ENCODE measurements around the gene ANO10.

The ANO10 gene

GRCh38 chr3:43370293-43370980 lies 251.4 kb downstream of the ANO10 start:
- CTCF ChIA-PET = interaction anchor here (1.3 kb wide), 1 partner anchor 12 kb away, joined by 3 read pairs; no protein-coding TSS in a partner anchor
- no peak for TF ChIP-seq CTCF (IDR thresholded peaks at IDR 0.05; ENCODE audit: control extremely low read depth, extremely low read depth, low read depth, missing control alignments)

DNA sequence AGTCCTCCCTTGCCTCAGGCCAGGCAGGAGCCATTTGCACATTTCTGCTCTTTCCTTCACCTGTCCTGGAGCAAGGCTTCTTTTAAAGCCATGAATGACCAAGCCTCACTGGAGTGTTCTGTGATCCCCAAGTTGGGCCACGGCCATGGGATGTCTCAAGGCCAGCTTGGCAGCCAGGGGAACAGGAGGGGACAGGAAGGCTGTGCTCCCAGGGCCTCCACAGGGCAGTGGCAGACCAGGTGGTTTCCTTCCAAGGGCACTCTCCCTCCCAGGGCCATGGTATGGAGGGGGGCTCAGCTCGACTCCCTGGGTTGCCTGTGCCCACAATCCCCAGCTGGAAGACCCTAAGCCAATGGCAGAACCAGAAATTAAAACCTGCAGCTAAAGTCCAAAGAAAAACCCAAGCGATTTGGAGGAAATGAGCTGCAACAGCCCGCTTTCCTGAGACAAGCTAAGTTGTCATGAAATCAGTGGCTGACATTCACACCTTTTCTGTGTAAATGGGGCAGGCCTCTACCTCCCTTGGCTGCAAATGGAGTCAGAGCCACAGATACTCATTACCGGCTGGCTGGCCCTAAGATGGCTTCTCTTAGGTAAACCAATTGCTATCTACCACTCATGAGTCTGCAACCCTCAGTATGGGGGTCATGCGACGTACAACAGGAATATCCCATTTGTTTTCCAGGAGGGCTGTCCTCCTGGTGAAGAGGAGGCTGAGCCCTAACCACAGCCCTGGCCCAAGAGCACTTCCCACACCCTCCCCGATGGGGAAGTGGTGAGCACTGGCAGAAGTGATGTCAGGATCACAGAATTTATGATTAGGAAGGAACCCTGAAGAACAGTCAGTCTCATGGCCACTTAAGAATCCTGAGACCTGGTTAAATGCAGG lies 252.2 kb downstream of the ANO10 start:
- DNase-seq (ENCODE audit: extremely low spot score) = no peak
- CTCF ChIA-PET = interaction anchor here (1.2 to 1.3 kb wide), 2 partner anchors 12 to 146 kb away, joined by 3 read pairs; no protein-coding TSS in a partner anchor

More at GRCh38 chr3:43370293-43370980, 251.4 kb downstream of the ANO10 start:
- POLR2A ChIA-PET = no interaction called here
- no peak for DNase-seq (ENCODE audit: extremely low spot score)

GRCh38 chr3:43366885-43367284 lies 254.9 kb downstream of the ANO10 start:
- POLR2A ChIA-PET = no interaction called here
- no peak for DNase-seq (ENCODE audit: extremely low spot score)
- no peak for TF ChIP-seq CTCF (IDR thresholded peaks at IDR 0.05; ENCODE audit: control extremely low read depth, extremely low read depth, low read depth, missing control alignments)

More for the DNA sequence above, 252.2 kb downstream of the ANO10 start:
- POLR2A ChIA-PET = no interaction called here
- TF ChIP-seq CTCF (IDR thresholded peaks at IDR 0.05; ENCODE audit: control extremely low read depth, extremely low read depth, low read depth, missing control alignments) = no peak

DNA sequence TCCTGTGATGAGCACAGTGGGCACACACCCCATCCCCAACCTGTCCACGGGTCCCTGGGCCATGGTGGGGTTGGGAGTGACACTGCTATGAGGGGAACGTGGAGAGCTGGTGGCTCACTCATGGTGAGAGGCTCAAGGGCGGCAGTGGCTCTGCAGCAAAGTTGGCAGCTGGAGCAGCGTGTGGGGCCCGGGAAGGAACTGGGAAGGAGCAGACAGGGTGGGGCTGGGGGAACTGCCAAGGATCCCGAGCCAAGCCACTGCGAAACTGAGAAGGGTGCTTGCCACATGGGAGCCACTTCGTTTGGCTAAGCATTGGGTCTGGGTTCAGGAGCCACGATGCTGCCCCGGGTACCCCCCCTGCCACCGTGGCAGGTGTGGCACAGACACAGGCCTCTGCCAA lies 255.3 kb downstream of the ANO10 start:
- no peak for TF ChIP-seq CTCF (IDR thresholded peaks at IDR 0.05; ENCODE audit: control extremely low read depth, extremely low read depth, low read depth, missing control alignments)
- no peak for DNase-seq (ENCODE audit: extremely low spot score)
- ChIA-PET CTCF (interaction anchor here (1.5 kb wide), 1 partner anchor 12 kb away, joined by 7 read pairs; no protein-coding TSS in a partner anchor), POLR2A (no interaction called here)

More at GRCh38 chr3:43366885-43367284, 254.9 kb downstream of the ANO10 start:
- CTCF ChIA-PET = interaction anchor here (1.5 kb wide), 1 partner anchor 12 kb away, joined by 7 read pairs; no protein-coding TSS in a partner anchor

DNA sequence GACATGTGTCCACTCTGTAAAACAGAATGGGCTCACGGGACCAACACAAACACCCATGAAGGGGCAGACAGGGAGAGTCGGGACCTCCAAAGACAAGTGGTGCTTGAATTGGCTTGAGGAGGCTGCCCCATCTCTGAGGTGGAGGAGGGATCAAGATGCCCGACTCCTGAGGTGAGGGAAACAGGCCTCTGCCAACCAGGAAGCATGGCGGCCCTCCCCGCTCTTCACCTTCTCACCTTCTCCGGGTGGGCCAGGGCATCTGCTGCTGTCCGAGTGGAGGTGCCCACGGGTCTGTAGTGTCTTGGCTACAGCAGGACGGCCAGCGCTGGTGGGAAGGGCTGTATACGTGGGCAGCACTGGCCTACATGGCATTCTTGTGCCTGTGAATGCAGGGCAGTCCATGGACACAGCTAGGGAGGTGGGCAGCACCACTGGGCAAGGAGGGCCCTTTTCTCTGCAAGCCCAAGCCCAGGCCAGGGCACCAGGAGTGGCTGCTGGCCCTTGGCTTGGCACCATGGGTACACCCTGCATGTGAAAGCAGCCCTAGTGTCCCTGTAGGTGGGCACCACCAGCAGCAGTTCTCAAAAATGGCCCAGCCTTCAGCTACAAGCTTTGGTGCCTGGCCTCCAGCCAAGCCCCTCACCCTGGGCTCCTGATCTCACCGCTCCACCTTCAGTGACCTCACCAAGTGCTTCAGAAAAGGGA lies 256.1 kb downstream of the ANO10 start:
- TF ChIP-seq CTCF (IDR thresholded peaks at IDR 0.05; ENCODE audit: control extremely low read depth, extremely low read depth, low read depth, missing control alignments) = no peak
- ChIA-PET CTCF (interaction anchor here (1.5 kb wide), 2 partner anchors 13 to 948 kb away, joined by 3 to 7 read pairs; no protein-coding TSS in a partner anchor), POLR2A (no interaction called here)
- DNase-seq (ENCODE audit: extremely low spot score) = no peak

- no peak for DNase-seq (ENCODE audit: extremely low spot score)
Measured at GRCh38 chr3:43364926-43365325, 256.9 kb downstream of the ANO10 start.

More at GRCh38 chr3:43364926-43365325, 256.9 kb downstream of the ANO10 start:
- POLR2A ChIA-PET = no interaction called here
- CTCF ChIA-PET = interaction anchor here (1.5 kb wide), 1 partner anchor 948 kb away, joined by 3 read pairs; no protein-coding TSS in a partner anchor
- TF ChIP-seq CTCF (IDR thresholded peaks at IDR 0.05; ENCODE audit: control extremely low read depth, extremely low read depth, low read depth, missing control alignments) = no peak
